Ovary (tissue), 9 donors: ENCODE results near the gene GPR68. TPM values are rescaled to one million over a fixed set of nuclear protein-coding genes. Genes with fewer than 3 reads are reported as not detected.
"Not testable (repeated sequence)": the region's sequence is repeated elsewhere in the genome, so short reads cannot be mapped to it uniquely, and the experiment has no call there.

Source experiments
- DNase-seq, 5 donors: peaks; one replicate each; pipeline ENCODE4 v3.0.0-alpha.2; 2019 to 2020
- H3K27ac ChIP-seq, 2 donors: fragments of 200-600 bp; one replicate each; pipeline versions ENCODE4 v1.5.1 to v1.8.0; 2019 to 2022
- H3K27me3 ChIP-seq: fragments of 200-600 bp; one replicate; pipeline ENCODE4 v1.8.0; 2022
- H3K36me3 ChIP-seq: fragments of 200-600 bp; sonication (generic); one replicate; pipeline ENCODE4 v1.5.1; 2019
- H3K4me1 ChIP-seq: one replicate; pipeline ENCODE4 v1.8.1; 2013; ENCODE audit warnings: mild to moderate bottlenecking, moderate library complexity; ENCODE audit not compliant: insufficient read depth
- H3K4me3 ChIP-seq: fragments of 200-600 bp; sonication (generic); one replicate; pipeline ENCODE4 v1.5.1; 2017
- H3K9me3 ChIP-seq, 2 donors: fragments of 200-600 bp in 1 of 2; sonication (generic) in 1 of 2; one replicate each; pipeline versions ENCODE4 v1.5.1 to v1.8.1; 2013 to 2019; ENCODE audit warnings: mild to moderate bottlenecking in 1 of 2, moderate library complexity in 1 of 2
- EP300 ChIP-seq: sonication (generic); formaldehyde crosslinking; IDR thresholded peaks from one replicate; pipeline ENCODE4 v1.6.1; 2017; ENCODE audit warnings: antibody characterized with exemption
- POLR2A ChIP-seq: fragments of 450-650 bp; IDR thresholded peaks from one replicate; pipeline ENCODE4 v1.6.1; 2017; ENCODE audit warnings: antibody characterized with exemption, mild to moderate bottlenecking, moderate library complexity
- WGBS, 3 donors: extraction: QIAGEN DNeasy Blood & Tissue Kit in 1 of 3; methylation state at CpG; one replicate each; pipeline versions ENCODE4 v1.1.5 to v1.1.7; 2013 to 2017; 5-methylcytosine and 5-hydroxymethylcytosine counted together
- intact Hi-C, 4 donors: fragments of 100-400 bp; cut with DNase I; formaldehyde crosslinking; loops; one replicate each; pipeline versions ENCODE4 v1.11.0 to v1.15.1; 2022 to 2023
- polyA plus RNA-seq, 2 donors: library from polyadenylated mRNA; stranded (reverse); fragments of 200-250 nt in 1 of 2; fragments of 350-450 nt in 1 of 2; fragmentation: Illumina TruSeq in 1 of 2; extraction: RNeasy Lipid Tissue Mini Kit (QIAGEN cat#74804) in 1 of 2; gene quantifications; one replicate each; pipeline ENCODE4 v1.2.3, GENCODE V29; 2013 to 2014
- total RNA-seq, 7 donors: library from RNA; depleted of rRNA in 2 of 7; stranded (reverse); fragments of >200 nt in 2 of 7; fragmentation: NEBNext Ultra II Directional in 3 of 7; extraction: Animal tissue kit (Norgen Biotek cat#: 25700) in 3 of 7; gene quantifications; one replicate each; pipeline versions ENCODE4 v1.1.0 to v1.2.4, GENCODE V29; 2016 to 2023
- TF ChIP-seq, protein P1 (sequence below), 3 donors: fragments of 450-650 bp in 2 of 3; fragments of 200-600 bp in 1 of 3; IDR thresholded peaks; one replicate each; pipeline versions ENCODE4 v1.5.1 to v1.8.0; 2016 to 2022; ENCODE audit warnings: antibody characterized with exemption in 3 of 3, mild to moderate bottlenecking in 1 of 3
- donor health status: DM: no; HTN: no; CAD: no; lungs with moderate emphysema.
- donor health status: DM: no; HTN: no; CAD: no.
- donor health status: Bipolar disorder and iron deficiency.
- donor health status: DM: yes; HTN: yes; CAD: no.
- donor health status: DM: no; HTN: no; CAD: no.
- donor health status: DM: yes; HTN: yes; CAD: no.

Gene GPR68
- total and polyA plus RNA-seq, 9 donors: 0.17 to 0.57 (median 0.36) TPM; not detected in 1

DNA sequence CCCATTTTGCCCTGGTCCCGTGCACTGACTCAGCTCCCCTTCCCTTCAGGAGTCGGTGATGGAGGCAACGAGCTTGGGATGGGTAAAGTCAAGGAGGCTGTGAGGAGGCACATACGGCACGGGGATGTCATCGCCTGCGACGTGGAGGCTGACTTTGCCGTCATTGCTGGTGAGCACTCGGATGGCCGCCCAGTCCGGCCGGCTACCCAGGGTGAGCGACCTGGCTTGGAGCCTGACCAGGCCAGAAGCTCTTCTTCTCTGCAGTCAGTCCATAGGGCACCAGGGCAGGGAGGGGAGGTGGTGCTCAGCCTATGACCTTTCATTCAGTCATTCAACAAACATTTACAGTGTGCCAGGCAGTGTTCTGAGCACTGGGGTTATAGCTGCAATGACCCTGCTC lies 39.8 kb downstream of the GPR68 start:
- H3K36me3 ChIP-seq: no peaks in the 10 kb centered on the region
- intact Hi-C loops: no loop called here
- no peaks in the 10 kb centered on the region for H3K9me3 ChIP-seq
- DNase-seq: no peak
- H3K27me3 ChIP-seq: no peaks in the 10 kb centered on the region
- WGBS, 3 donors: 95 to 99% (median 97%) methylated on average over 14 of the region's 14 CpGs
- TF ChIP-seq, protein P1, sequence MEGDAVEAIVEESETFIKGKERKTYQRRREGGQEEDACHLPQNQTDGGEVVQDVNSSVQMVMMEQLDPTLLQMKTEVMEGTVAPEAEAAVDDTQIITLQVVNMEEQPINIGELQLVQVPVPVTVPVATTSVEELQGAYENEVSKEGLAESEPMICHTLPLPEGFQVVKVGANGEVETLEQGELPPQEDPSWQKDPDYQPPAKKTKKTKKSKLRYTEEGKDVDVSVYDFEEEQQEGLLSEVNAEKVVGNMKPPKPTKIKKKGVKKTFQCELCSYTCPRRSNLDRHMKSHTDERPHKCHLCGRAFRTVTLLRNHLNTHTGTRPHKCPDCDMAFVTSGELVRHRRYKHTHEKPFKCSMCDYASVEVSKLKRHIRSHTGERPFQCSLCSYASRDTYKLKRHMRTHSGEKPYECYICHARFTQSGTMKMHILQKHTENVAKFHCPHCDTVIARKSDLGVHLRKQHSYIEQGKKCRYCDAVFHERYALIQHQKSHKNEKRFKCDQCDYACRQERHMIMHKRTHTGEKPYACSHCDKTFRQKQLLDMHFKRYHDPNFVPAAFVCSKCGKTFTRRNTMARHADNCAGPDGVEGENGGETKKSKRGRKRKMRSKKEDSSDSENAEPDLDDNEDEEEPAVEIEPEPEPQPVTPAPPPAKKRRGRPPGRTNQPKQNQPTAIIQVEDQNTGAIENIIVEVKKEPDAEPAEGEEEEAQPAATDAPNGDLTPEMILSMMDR (IDR thresholded peaks at IDR 0.05): no peak
- TF ChIP-seq POLR2A: no peak
- TF ChIP-seq EP300: no peak
- H3K27ac ChIP-seq: no peak overlapping the region
- H3K4me3 ChIP-seq: no peak overlapping the region
- H3K4me1 ChIP-seq: no peaks in the 10 kb centered on the region

GRCh38 chr14:91202234-91202974 lies 42.1 kb downstream of the GPR68 start:
- no peak for DNase-seq
- Histone ChIP-seq H3K9me3 (no peaks in the 10 kb centered on the region), H3K4me3 (no peak overlapping the region), H3K27ac (no peak overlapping the region), H3K36me3 (no peaks in the 10 kb centered on the region), H3K4me1 (no peaks in the 10 kb centered on the region), H3K27me3 (no peaks in the 10 kb centered on the region)
- intact Hi-C loops: no loop called here
- 84 to 85% (median 84%) methylated on average over 15 of the region's 15 CpGs for WGBS, 3 donors
- TF ChIP-seq EP300: no peak
- TF ChIP-seq, protein P1 (IDR thresholded peaks at IDR 0.05): no peak
- TF ChIP-seq POLR2A: no peak

DNA sequence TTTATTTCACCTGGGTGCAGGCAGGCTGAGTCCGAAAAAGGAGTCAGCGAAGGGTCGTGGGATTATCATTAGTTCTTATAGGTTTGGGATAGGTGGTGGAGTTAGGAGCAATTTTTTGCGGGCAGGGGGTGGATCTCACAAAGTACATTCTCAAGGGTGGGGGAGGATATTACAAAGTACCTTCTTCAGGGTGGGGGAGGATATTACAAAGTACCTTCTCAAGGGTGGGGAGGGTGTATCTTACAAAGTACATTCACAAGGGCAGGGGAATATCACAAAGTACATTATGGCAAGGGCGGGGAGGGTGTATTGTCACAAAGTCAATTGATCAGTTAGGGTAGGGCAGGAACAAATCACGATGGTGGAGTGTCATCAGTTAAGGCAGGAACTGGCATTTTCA lies 43.7 kb downstream of the GPR68 start:
- intact Hi-C loops, H3K27ac ChIP-seq, H3K9me3 ChIP-seq, H3K4me3 ChIP-seq, H3K4me1 ChIP-seq, H3K27me3 ChIP-seq, H3K36me3 ChIP-seq, DNase-seq: not testable (repeated sequence)
- WGBS, 3 donors: 95 to 97% (median 97%) methylated on average over 6 of the region's 6 CpGs

DNA sequence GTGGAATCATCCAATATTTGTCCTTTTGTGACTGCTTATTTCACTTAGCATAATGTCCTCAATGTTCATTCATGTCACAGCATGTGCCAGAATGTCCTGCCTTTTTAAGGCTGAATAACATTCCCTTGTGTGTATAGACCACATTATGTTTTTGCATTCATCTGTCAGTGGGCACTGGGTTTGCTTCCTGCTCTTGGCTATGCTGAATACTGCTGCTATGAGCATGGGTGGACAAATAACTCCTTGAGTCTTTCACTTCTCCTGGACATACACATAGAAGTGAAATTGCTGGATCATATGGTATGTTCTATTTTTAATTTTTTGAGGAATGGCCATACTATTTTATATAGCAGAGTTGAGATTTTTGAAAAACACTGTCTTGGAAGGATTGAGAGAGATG lies 46.9 kb downstream of the GPR68 start:
- TF ChIP-seq EP300 (no peak), POLR2A (no peak)
- TF ChIP-seq, protein P1 (IDR thresholded peaks at IDR 0.05): no peak
- Histone ChIP-seq H3K36me3 (no peaks in the 10 kb centered on the region), H3K27ac (no peak overlapping the region), H3K4me3 (no peak overlapping the region), H3K9me3 (no peaks in the 10 kb centered on the region), H3K4me1 (no peaks in the 10 kb centered on the region), H3K27me3 (no peaks in the 10 kb centered on the region)
- intact Hi-C loops: no loop called here
- DNase-seq: no peak

- H3K9me3 ChIP-seq: no peaks in the 10 kb centered on the region
- H3K4me1 ChIP-seq: no peaks in the 10 kb centered on the region
- no peak overlapping the region for H3K27ac ChIP-seq
- intact Hi-C loops: no loop called here
- no peak for DNase-seq
- 95 to 96% (median 95%) methylated on average over 10 of the region's 10 CpGs for WGBS, 3 donors
- no peak overlapping the region for H3K4me3 ChIP-seq
- H3K36me3 ChIP-seq: no peaks in the 10 kb centered on the region
- TF ChIP-seq EP300: no peak
- TF ChIP-seq, protein P1 (IDR thresholded peaks at IDR 0.05): no peak
- TF ChIP-seq POLR2A: no peak
- H3K27me3 ChIP-seq: no peaks in the 10 kb centered on the region
Measured at GRCh38 chr14:91195881-91196280, 48.6 kb downstream of the GPR68 start.
